Posterior cingulate gyrus (tissue), 11 donors: ENCODE results near the gene FPR2.
A peak's percentile ranks its signal among the peaks of the same experiment; 100 is the strongest.
"Not testable (repeated sequence)": the region's sequence is repeated elsewhere in the genome, so short reads cannot be mapped to it uniquely, and the experiment has no call there.

ENCODE experiments used
- DNase-seq, 10 donors: peaks; one replicate each; pipeline versions ENCODE4 v3.0.0 to v3.0.0-alpha.2; 2020 to 2021; ENCODE audit warnings: mixed read lengths in 3 of 10
- intact Hi-C: fragments of 100-400 bp; cut with DNase I; formaldehyde crosslinking; loops from one replicate; pipeline ENCODE4 v1.15.1; 2023

FPR2 gene

DNA sequence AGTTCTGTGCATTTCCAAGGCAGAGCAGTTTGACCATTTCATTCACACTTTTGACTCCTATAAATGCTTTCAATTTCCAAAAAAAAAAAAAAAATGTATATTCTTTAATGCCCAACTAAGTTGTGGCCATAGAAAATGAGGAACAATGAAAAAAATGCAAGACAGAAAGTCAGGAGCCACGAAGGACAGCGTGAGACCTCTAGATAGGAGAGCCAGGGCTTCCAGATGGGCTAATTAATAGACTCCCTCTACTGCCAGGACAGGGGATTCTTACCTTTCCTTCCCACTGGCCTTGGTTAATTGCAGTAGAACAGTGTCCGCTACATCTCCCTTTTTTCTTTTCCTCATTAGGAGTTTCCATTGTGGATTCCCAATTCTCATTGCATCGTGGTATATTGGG is 42.5 kb downstream of the FPR2 start:
- intact Hi-C loops, result no loop called here

DNA sequence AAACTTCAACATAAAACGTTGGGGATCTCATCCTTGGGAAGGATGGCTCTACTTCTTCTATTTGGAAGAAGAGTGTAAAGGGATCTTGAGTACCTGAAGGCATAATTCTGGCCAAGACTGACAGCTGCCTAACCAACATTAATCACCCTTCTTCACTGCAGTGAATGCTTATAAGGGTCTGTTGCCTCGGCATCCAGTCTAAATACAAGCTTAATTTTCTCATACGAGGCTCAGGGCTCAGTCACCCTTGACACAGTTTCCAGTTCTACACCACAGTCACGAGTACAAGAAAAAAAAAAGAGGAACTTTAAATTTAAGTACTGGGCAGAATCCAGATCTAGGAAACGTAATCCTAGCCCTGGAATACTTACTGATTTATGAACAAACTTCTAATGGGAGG is 43.0 kb downstream of the FPR2 start:
- intact Hi-C loops, result no loop called here
- no peak for DNase-seq

More for the DNA sequence above, 42.5 kb downstream of the FPR2 start:
- DNase-seq, result no peak

DNA sequence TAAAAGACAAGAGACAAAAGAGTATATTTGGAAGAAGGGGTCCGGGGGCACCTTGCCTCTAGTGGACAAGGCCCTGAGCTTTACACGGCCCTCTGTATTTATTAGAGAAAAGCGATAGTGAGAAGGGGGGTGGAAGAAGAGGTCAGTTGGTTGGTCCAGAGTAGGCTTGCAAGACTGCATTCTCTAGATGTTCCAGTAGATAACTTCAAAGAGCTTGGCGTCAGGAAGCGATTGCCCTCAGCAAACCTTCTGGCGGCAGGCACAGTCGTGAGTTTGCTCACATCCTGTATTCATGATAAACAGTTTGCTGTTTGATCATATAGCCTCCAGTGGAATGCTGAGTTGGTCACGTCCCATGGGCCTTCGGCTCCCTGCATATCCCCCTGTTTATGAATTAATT is 43.8 kb downstream of the FPR2 start:
- intact Hi-C loops, DNase-seq: not testable (repeated sequence)

DNA sequence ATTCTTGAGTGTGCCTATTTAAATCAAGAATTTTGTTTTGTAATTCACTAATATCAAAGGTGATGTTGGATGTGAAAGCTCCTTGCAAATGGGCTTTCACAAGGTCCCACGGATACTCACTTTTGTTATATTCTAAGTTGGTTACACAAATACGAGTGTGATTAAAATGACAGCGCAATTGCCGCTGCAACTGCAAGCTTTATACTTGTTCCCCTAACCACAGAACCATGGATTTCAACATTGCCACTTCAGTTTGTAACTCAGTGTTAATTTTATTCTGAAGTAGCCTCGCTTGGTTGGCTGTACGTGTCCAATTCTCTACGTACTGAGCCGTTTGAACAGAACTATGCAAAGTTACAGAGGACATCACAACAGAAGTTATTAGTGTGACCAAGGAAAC is 44.4 kb downstream of the FPR2 start:
- DNase-seq, intact Hi-C loops: not testable (repeated sequence)

DNA sequence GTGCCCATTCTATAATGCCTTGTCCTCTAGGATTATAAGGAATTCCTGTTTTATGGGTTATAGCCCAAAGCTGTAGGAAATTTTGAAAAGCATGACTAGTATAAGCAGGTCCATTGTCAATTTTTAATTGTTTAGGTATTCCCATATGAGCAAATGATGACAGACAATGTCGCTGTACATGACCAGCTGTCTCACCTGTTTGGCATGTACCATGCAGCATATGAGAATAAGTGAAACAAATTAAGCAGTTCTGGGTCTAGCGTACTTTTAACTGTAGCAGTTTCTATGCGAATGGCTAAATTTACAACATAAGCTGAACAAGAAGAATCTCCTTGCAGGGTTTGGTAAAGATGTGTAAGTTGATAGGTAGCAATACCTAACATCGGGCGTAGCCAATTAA is 45.6 kb downstream of the FPR2 start:
- intact Hi-C loops, DNase-seq: not testable (repeated sequence)

DNA sequence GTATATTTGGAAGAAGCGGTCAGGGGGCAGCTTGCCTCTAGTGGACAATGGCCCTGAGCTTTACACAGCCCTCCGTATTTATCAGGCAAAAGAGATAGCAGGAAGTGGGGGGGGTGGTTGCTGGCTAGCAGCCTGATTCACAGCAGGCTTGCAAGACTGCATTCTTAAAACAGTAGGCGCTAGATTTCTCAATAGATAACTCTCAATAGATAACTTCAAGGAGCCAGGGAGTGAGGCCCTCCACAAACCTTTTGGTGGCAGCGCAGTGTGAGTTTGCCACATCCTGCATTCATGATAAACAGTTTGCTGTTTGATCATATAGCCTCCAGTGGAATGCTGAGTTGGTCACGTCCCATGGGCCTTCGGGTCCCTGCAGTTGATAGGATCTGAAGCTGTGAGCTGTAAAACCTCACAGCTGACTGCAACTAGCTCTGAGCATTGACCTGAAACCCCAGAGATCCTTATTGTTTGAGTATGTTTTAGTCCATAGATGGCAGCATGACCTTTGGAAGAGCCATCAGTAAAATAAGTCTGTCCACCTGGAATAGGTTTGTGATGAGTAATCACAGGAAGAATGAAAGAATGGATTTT is 46.2 kb downstream of the FPR2 start:
- peak in 1 of 10 donors; percentile 70 for DNase-seq
- intact Hi-C loops, result no loop called here

DNA sequence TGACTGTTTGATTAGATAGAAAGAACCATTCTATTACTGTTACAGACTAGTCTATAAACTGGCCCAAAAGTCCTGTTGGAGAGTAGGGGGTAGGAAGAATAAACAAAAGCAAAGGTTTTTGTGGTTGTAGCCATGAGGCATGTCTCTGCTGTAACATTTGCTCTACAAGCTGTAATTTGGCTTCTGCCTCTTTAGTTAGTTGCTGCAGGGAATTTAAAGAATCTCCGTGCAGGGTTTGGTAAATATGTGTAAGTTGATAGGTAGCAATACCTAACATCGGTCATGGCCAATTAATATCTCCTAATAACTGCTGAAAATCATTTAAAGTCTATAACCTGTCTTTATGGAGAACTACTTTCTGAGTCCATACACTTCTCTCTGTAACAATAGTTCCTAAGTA is 46.9 kb downstream of the FPR2 start:
- no peak for DNase-seq
- intact Hi-C loops, result no loop called here

DNA sequence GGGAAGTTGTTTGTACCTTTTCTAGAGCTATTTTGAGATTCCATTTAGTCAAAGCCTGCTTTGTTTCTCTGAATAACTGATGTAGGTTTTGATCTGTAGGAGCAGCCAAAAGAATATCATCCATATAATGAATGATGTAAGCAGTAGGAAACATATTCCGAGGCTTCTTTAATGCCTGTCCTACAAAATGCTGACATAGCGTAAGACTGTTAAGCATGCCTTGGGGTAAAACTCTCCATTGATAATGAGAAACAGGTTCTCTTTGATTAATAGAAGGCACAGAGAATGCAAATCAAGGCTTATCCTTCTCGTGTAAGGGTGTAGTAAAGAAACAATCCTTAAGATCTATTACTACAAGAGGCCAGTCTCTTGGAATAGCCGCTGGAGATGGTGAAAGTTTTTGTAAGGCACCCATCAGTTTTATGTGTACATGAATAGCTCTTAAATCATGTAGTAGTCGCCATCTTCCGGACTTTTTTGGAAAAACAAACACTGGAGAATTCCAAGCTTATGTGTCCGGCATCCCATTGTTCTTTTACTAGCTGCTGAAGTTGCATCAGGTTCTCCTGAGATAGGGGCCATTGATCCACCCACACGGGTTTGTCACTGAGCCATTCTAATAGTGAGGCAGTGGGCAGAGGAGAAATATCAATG is 47.5 kb downstream of the FPR2 start:
- no peak for DNase-seq
- intact Hi-C loops, result no loop called here

DNA sequence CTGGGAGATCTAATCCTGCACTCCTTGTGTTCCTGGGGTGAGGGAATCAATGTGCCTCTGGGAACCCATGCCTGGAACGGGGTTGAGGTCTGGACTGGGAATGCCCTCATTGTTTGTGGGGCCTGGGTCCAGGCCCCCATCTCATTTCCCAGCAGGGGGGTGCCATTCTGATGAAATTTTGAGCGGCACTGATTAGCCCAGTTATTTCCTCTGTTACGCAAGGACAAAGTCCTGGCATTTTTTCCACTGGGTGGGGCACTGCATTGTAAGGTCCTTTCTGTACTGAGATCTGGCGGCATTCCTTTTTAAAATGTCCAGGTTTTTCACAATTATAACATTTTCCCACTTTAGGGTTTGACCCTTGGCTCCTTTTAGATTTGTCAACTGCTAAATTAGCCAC is 48.8 kb downstream of the FPR2 start:
- DNase-seq, result no peak

DNA sequence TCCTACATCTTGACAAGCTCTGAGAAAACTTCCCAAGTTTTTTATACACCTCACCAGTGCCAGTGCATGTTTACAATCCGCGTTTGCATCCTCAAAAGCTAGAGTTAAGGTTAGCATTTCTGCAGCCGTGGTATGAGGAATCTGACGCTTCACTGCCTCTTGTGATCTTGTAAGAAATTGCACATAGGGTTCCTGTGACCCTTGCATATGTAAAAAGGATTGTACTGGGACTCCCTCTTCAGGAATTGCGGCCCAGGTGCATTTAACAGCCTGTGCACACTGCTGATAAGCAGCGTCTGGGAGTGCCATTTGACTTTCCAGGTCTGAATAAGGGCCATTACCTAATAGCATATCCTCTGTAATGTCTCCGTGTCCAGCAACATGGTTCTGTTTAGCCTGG is 49.2 kb downstream of the FPR2 start:
- intact Hi-C loops, result no loop called here
- DNase-seq, result no peak

More for the DNA sequence above, 48.8 kb downstream of the FPR2 start:
- intact Hi-C loops, result no loop called here

DNA sequence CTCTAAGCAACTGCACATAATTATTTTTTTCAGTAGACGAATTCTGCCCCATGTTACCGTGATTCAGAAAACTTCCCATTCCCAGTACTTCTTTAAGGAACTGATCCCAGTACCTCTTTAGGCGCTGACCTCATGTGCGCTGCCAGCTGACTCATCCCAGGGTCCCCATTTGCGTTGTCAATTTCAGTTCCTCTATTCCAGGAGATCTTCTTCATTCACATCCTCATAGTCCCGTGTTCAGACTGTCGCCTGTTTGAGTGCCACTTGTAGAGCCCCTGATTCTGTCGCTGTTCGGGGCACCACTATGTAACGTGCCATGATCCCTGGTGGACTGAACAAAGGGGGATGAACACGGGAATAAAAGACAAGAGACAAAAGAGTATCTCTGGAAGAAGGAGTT is 50.4 kb downstream of the FPR2 start:
- intact Hi-C loops, result no loop called here
- DNase-seq, result peak in 3 of 10 donors; percentile 27 to 83 (median 38)

DNA sequence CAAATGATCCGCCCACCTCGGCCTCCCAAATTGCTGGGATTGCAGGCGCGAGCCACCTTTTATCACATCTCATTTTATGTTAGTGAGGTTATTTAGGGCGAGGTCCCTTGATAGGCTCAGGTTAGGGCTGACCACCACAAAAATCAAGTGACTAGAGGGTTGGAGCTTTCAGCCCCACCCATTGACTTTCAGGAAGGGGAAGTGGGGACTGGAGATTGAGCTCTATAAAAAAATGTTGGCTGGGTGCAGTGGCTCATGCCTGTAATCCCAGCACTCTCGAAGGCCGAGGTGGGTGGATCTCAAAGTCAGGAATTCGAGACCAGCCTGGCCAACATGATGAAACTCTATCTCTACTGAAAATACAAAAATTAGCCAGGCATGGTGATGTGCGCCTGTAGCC is 54.1 kb downstream of the FPR2 start:
- intact Hi-C loops, result no loop called here
- DNase-seq, result no peak

DNA sequence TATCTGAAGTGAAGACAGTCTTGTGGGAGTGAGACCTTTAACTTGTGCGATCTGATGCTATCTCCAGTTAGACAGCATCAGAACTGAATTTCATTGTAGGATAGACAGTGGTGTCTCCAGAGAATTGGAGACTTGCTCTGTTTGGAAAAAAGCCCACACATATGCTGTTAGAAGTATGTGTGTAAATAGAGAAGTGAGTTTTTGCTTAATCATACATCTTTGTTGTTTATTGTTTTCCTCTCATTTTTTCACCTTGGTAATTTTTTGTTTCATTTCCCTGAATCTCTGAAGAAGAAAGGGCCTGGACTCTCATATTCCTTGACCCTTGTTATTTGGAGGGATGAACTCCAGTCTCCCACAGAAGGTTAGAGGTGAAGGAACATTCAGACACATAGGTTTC is 55.7 kb downstream of the FPR2 start:
- intact Hi-C loops, result no loop called here
- no peak for DNase-seq

DNA sequence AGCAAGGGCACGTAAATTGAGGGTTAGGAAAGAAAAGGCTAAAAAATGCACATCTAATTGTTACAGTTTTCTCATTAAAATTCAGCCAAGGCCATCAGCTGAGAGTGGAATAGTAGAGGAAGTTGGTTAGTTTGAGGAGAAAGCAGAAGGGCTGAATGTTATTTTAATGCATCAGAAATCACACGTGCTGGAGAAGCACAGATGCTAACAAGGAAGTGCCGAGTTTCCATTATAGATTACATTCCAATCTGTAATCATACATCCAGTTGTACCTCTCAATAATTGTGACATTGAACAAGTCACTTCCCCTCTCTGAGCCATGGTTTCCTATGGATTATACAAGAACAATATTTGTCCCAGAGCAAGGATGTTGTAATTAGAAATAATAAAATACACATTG is 59.0 kb downstream of the FPR2 start:
- no peak for DNase-seq
- intact Hi-C loops, result no loop called here
